Mesendoderm (in vitro differentiated cells): Measurements from ENCODE around the gene ST6GALNAC6.
A peak's percentile ranks its signal among the peaks of the same experiment; 100 is the strongest.

Source experiments
- DNase-seq: peaks from one replicate; pipeline ENCODE4 v3.0.0; 2013
- H2AK5ac ChIP-seq: 2 replicates; pipeline ENCODE4 v1.6.1; 2013; ENCODE audit warnings: low read length, inconsistent platforms
- H2BK120ac ChIP-seq: 2 replicates; pipeline ENCODE4 v1.6.1; 2013; ENCODE audit warnings: low read depth, mild to moderate bottlenecking, low read length, moderate library complexity, mixed read lengths
- H2BK15ac ChIP-seq: replicated peaks from 2 replicates; pipeline ENCODE4 v1.6.1; 2013; ENCODE audit warnings: low read depth, mild to moderate bottlenecking, moderate library complexity
- H2BK5ac ChIP-seq: 2 replicates; pipeline ENCODE4 v1.6.1; 2013; ENCODE audit warnings: low read length, inconsistent platforms
- H3K18ac ChIP-seq: 2 replicates; pipeline ENCODE4 v1.6.1; 2013; ENCODE audit warnings: mild to moderate bottlenecking, low read length, mixed read lengths
- H3K23ac ChIP-seq: one replicate; pipeline ENCODE4 v1.6.1; 2013; ENCODE audit warnings: low read length
- H3K27ac ChIP-seq: 2 replicates; pipeline ENCODE4 v1.5.1; 2013; ENCODE audit warnings: low read depth, mild to moderate bottlenecking, inconsistent platforms, low read length, moderate library complexity
- H3K27me3 ChIP-seq: 2 replicates; pipeline ENCODE4 v1.6.1; 2013; ENCODE audit warnings: low read length, control low read depth, mild to moderate bottlenecking, inconsistent platforms; ENCODE audit not compliant: insufficient read depth, poor library complexity
- H3K36me3 ChIP-seq: 2 replicates; pipeline ENCODE4 v1.6.1; 2013; ENCODE audit warnings: low read length, inconsistent platforms; ENCODE audit not compliant: control insufficient read depth, insufficient read depth
- H3K4ac ChIP-seq: one replicate; pipeline ENCODE4 v1.6.1; 2013; ENCODE audit warnings: low read depth, mild to moderate bottlenecking, low read length, moderate library complexity
- H3K4me1 ChIP-seq: 2 replicates; pipeline ENCODE4 v1.6.1; 2013; ENCODE audit warnings: low read depth, low read length, inconsistent platforms; ENCODE audit not compliant: control insufficient read depth
- H3K4me2 ChIP-seq: 2 replicates; pipeline ENCODE4 v1.6.1; 2013; ENCODE audit warnings: low read length
- H3K4me3 ChIP-seq: 2 replicates; pipeline ENCODE4 v1.5.1; 2013; ENCODE audit warnings: mild to moderate bottlenecking, low read length
- H3K56ac ChIP-seq: one replicate; pipeline ENCODE4 v1.6.1; 2013; ENCODE audit warnings: low read length
- H3K79me1 ChIP-seq: 2 replicates; pipeline ENCODE4 v1.6.1; 2013; ENCODE audit warnings: low read length, inconsistent platforms
- H3K79me2 ChIP-seq: 2 replicates; pipeline ENCODE4 v1.6.1; 2013; ENCODE audit warnings: mild to moderate bottlenecking, low read length; ENCODE audit not compliant: control insufficient read depth, insufficient read depth
- H3K9ac ChIP-seq: 2 replicates; pipeline ENCODE4 v1.6.1; 2013; ENCODE audit warnings: low read length, inconsistent platforms
- H4K5ac ChIP-seq: one replicate; pipeline ENCODE4 v1.6.1; 2013; ENCODE audit warnings: low read length
- H4K8ac ChIP-seq: one replicate; pipeline ENCODE4 v1.6.1; 2013; ENCODE audit warnings: low read depth, mild to moderate bottlenecking, control low read depth, low read length, moderate library complexity
- WGBS: extraction: QIAGEN DNeasy Blood & Tissue Kit; methylation state at CpG from one replicate; pipeline ENCODE4 v1.1.7; 2013; ENCODE audit warnings: low lambda C conversion rate, missing lambda C conversion rate; ENCODE audit not compliant: insufficient coverage; ENCODE audit errors: extremely low coverage; 5-methylcytosine and 5-hydroxymethylcytosine counted together

Gene ST6GALNAC6

GRCh38 chr9:127853312-127854183 lies 45.9 kb downstream of the ST6GALNAC6 start:
- Histone ChIP-seq H3K4me1 (peaks cover 3% of the 10 kb centered on the region), H3K18ac (no peak overlapping the region), H3K27ac (no peak overlapping the region), H3K79me1 (no peaks in the 10 kb centered on the region), H3K56ac (peak overlapping the region; percentile 75), H3K4ac (no peak overlapping the region), H2AK5ac (no peak overlapping the region), H3K4me2 (no peak overlapping the region), H3K23ac (no peak overlapping the region), H2BK15ac (no peak overlapping the region), H3K4me3 (no peak overlapping the region), H4K5ac (no peak overlapping the region), H3K36me3 (no peaks in the 10 kb centered on the region), H2BK5ac (no peak overlapping the region), H4K8ac (no peak overlapping the region), H2BK120ac (no peak overlapping the region), H3K27me3 (no peaks in the 10 kb centered on the region), H3K79me2 (no peaks in the 10 kb centered on the region), H3K9ac (peak overlapping the region; percentile 55)
- DNase-seq = peak; percentile 50
- WGBS = no CpG with 5 or more reads among the region's 13 CpGs

GRCh38 chr9:127852829-127853228 lies 46.6 kb downstream of the ST6GALNAC6 start:
- Histone ChIP-seq H3K4me2 (no peak overlapping the region), H3K79me1 (no peaks in the 10 kb centered on the region), H4K5ac (no peak overlapping the region), H3K27ac (no peak overlapping the region), H3K9ac (no peak overlapping the region), H2BK120ac (no peak overlapping the region), H3K56ac (no peak overlapping the region), H2BK15ac (no peak overlapping the region), H2BK5ac (no peak overlapping the region), H4K8ac (no peak overlapping the region), H2AK5ac (no peak overlapping the region), H3K4ac (no peak overlapping the region), H3K27me3 (no peaks in the 10 kb centered on the region), H3K36me3 (no peaks in the 10 kb centered on the region), H3K18ac (no peak overlapping the region), H3K4me1 (peaks cover 3% of the 10 kb centered on the region), H3K23ac (no peak overlapping the region), H3K4me3 (no peak overlapping the region), H3K79me2 (no peaks in the 10 kb centered on the region)
- DNase-seq = no peak
- no CpG with 5 or more reads among the region's 9 CpGs for WGBS

GRCh38 chr9:127850286-127850830 lies 49.0 kb downstream of the ST6GALNAC6 start:
- Histone ChIP-seq H3K79me2 (no peaks in the 10 kb centered on the region), H3K4me3 (no peak overlapping the region)

GRCh38 chr9:127848756-127849504 lies 50.5 kb downstream of the ST6GALNAC6 start:
- WGBS = no CpG with 5 or more reads among the region's 10 CpGs
- Histone ChIP-seq H3K36me3 (no peaks in the 10 kb centered on the region), H2AK5ac (no peak overlapping the region), H3K79me1 (no peaks in the 10 kb centered on the region), H3K56ac (no peak overlapping the region), H3K23ac (no peak overlapping the region), H3K79me2 (no peaks in the 10 kb centered on the region), H2BK120ac (no peak overlapping the region), H2BK15ac (no peak overlapping the region), H3K4me3 (no peak overlapping the region), H3K9ac (no peak overlapping the region), H3K18ac (no peak overlapping the region), H4K8ac (no peak overlapping the region), H3K27ac (no peak overlapping the region), H3K27me3 (no peaks in the 10 kb centered on the region), H4K5ac (no peak overlapping the region), H2BK5ac (no peak overlapping the region), H3K4ac (no peak overlapping the region), H3K4me2 (no peak overlapping the region), H3K4me1 (no peaks in the 10 kb centered on the region)
- DNase-seq = no peak

More at GRCh38 chr9:127850286-127850830, 49.0 kb downstream of the ST6GALNAC6 start:
- no peak for DNase-seq
- Histone ChIP-seq H3K23ac (no peak overlapping the region), H3K27ac (no peak overlapping the region), H2BK5ac (no peak overlapping the region), H3K18ac (no peak overlapping the region), H3K79me1 (no peaks in the 10 kb centered on the region), H3K4ac (no peak overlapping the region), H3K4me1 (peaks cover 3% of the 10 kb centered on the region), H2AK5ac (no peak overlapping the region), H3K36me3 (no peaks in the 10 kb centered on the region), H3K4me2 (no peak overlapping the region), H3K9ac (no peak overlapping the region), H3K27me3 (no peaks in the 10 kb centered on the region), H4K5ac (no peak overlapping the region), H2BK120ac (no peak overlapping the region), H2BK15ac (no peak overlapping the region), H3K56ac (no peak overlapping the region), H4K8ac (no peak overlapping the region)
- no CpG with 5 or more reads among the region's 17 CpGs for WGBS

GRCh38 chr9:127847833-127848755 lies 51.3 kb downstream of the ST6GALNAC6 start:
- Histone ChIP-seq H3K27me3 (no peaks in the 10 kb centered on the region), H3K4me2 (no peak overlapping the region), H3K79me2 (no peaks in the 10 kb centered on the region), H3K36me3 (no peaks in the 10 kb centered on the region), H3K18ac (no peak overlapping the region), H2BK15ac (no peak overlapping the region), H3K4ac (no peak overlapping the region), H3K4me3 (no peak overlapping the region), H3K4me1 (no peaks in the 10 kb centered on the region), H4K5ac (no peak overlapping the region), H3K79me1 (no peaks in the 10 kb centered on the region), H3K23ac (no peak overlapping the region), H2BK120ac (no peak overlapping the region), H4K8ac (no peak overlapping the region), H2BK5ac (no peak overlapping the region), H3K9ac (no peak overlapping the region), H3K56ac (no peak overlapping the region), H3K27ac (no peak overlapping the region), H2AK5ac (no peak overlapping the region)
- no CpG with 5 or more reads among the region's 12 CpGs for WGBS
- no peak for DNase-seq
